Measurements from ENCODE around the gene GJC1.

GJC1 gene

DNA sequence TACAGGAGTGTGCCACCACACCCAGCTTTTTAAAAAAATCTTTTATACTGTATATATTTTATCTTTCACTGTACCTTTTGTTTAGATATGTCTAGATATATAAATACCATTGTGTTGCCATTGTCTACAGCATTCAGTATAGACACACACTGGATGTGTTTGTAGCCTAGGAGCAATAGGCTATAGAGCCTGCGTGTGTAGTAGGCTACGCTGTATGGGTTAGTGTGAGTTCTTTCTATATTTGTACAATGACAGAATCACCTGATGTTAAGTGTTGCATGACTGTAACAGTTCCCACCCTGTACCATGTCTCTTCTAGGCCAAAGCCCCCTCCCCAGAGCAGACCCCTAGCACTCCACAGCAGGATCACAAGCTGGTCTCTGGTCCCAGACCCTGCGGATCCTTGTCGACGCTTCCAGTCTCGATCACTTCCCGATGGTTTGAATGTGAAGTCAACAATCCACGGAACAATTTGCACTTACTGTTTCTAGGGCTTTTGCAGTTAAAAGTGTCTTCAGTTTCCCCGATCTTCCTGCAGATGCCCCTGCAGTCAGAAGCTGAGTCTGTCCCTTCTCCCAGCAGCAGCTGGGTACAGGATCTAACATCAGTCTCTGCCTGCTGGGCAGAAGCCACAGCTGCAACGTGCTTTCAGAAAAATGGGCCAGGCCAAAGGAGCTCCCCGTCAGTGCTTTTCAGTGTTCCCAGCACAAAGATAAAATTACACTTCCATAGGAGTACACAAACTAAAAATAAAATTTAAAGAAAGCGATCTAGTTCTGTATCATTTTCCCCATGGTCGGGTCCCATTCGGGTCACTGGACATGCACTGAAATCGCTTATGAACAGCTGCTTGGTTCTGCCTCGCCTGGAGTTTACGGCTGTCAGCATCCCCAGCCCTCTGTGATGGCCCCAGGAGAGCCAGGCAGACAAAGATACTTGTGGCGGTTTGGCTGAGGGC lies 35.9 kb downstream of the GJC1 start:
- Histone ChIP-seq H3K4me2 (ENCODE audit: low read depth, low read length, poor library complexity, severe bottlenecking) (no peak overlapping the region), H3K27me3 (ENCODE audit: low read length) (no peaks in the 10 kb centered on the region), H4K20me1 (ENCODE audit: low read depth, low read length) (no peaks in the 10 kb centered on the region), H3F3A (ENCODE audit: insufficient read depth) (0 out of 2 replicates have a peak, but pooled peaks cover 6% of the 10 kb centered on the region), H3K27ac (ENCODE audit: low read depth, low read length) (no peak overlapping the region), H3K4me3 (ENCODE audit: insufficient read depth, low read length, poor library complexity, severe bottlenecking) (no peak overlapping the region), H3K9ac (ENCODE audit: low read length) (no peak overlapping the region), H3K79me2 (ENCODE audit: insufficient read depth, low read length) (no peaks in the 10 kb centered on the region), H2AFZ (ENCODE audit: low read depth, low read length, severe bottlenecking) (no peak overlapping the region), H3K36me3 (ENCODE audit: low read length) (no peaks in the 10 kb centered on the region), H3K9me3 (ENCODE audit: insufficient read depth, low read length) (no peaks in the 10 kb centered on the region), H3K9me2 (replicated peaks; ENCODE audit: insufficient read depth, low read length) (no peaks in the 10 kb centered on the region)
- no peak for TF ChIP-seq EZH2phosphoT487 (conservative IDR thresholded peaks at IDR 0.05; ENCODE audit: low read length)
- TF ChIP-seq, protein P1, sequence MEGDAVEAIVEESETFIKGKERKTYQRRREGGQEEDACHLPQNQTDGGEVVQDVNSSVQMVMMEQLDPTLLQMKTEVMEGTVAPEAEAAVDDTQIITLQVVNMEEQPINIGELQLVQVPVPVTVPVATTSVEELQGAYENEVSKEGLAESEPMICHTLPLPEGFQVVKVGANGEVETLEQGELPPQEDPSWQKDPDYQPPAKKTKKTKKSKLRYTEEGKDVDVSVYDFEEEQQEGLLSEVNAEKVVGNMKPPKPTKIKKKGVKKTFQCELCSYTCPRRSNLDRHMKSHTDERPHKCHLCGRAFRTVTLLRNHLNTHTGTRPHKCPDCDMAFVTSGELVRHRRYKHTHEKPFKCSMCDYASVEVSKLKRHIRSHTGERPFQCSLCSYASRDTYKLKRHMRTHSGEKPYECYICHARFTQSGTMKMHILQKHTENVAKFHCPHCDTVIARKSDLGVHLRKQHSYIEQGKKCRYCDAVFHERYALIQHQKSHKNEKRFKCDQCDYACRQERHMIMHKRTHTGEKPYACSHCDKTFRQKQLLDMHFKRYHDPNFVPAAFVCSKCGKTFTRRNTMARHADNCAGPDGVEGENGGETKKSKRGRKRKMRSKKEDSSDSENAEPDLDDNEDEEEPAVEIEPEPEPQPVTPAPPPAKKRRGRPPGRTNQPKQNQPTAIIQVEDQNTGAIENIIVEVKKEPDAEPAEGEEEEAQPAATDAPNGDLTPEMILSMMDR (IDR thresholded peaks at IDR 0.05; ENCODE audit: insufficient read depth, low read length, poor library complexity, severe bottlenecking) = no peak

DNA sequence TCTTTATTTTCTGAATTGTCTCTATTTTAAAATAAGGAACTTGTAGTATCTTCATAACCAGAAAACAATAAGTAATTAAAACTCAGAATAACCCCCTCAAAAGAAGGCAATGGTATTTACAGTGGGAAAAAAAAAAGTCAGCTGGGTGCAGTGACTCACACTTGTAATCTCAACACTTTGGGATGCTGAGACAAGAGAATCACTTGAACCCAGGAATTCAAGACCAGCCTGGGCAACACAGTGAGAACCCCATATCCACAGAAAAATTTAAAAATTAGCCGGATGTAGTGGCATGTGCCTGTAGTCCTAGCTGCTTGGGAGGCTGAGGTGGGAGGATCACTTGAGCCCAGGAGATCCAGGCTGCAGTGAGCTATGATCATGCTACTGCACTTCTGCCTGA lies 37.8 kb downstream of the GJC1 start:
- Histone ChIP-seq H3K9me2 (replicated peaks; ENCODE audit: insufficient read depth, low read length) (no peaks in the 10 kb centered on the region), H3K79me2 (ENCODE audit: insufficient read depth, low read length) (no peaks in the 10 kb centered on the region), H3K4me3 (ENCODE audit: insufficient read depth, low read length, poor library complexity, severe bottlenecking) (no peak overlapping the region), H2AFZ (ENCODE audit: low read depth, low read length, severe bottlenecking) (no peak overlapping the region), H3K9ac (ENCODE audit: low read length) (no peak overlapping the region), H3F3A (ENCODE audit: insufficient read depth) (0 out of 2 replicates have a peak, but pooled peaks cover 6% of the 10 kb centered on the region), H3K9me3 (ENCODE audit: insufficient read depth, low read length) (no peaks in the 10 kb centered on the region), H3K27ac (ENCODE audit: low read depth, low read length) (no peak overlapping the region), H3K27me3 (ENCODE audit: low read length) (no peaks in the 10 kb centered on the region), H3K36me3 (ENCODE audit: low read length) (no peaks in the 10 kb centered on the region), H3K4me2 (ENCODE audit: low read depth, low read length, poor library complexity, severe bottlenecking) (no peak overlapping the region), H4K20me1 (ENCODE audit: low read depth, low read length) (no peaks in the 10 kb centered on the region)
- no peak for TF ChIP-seq EZH2phosphoT487 (conservative IDR thresholded peaks at IDR 0.05; ENCODE audit: low read length)
- TF ChIP-seq, protein P1 (IDR thresholded peaks at IDR 0.05; ENCODE audit: insufficient read depth, low read length, poor library complexity, severe bottlenecking) = no peak

DNA sequence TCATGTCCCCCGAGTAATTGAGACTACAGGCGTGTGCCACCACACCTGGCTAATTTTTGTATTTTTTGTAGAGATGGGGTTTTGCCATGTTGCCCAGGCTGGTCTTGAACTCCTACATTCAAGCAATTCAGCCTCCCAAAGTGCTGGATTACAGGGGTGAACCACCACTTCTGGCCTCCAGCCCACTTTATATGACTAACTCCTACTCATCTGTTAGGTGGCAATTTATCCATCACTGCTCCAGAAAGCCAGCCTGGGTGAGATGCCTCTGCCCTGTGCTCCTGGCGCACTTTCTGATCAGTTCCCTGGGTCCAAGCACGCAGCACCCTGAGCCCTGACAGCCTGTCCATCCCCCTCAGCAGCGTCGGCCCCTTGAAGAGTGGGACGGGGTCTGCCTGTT lies 41.9 kb downstream of the GJC1 start:
- no peak overlapping the region for H3K9ac ChIP-seq (ENCODE audit: low read length)
- 0 out of 2 replicates have a peak, but pooled peaks cover 6% of the 10 kb centered on the region for H3F3A ChIP-seq (ENCODE audit: insufficient read depth)
- H3K4me3 ChIP-seq (ENCODE audit: insufficient read depth, low read length, poor library complexity, severe bottlenecking) = no peak overlapping the region
- H3K27ac ChIP-seq (ENCODE audit: low read depth, low read length) = no peak overlapping the region
- no peaks in the 10 kb centered on the region for H3K79me2 ChIP-seq (ENCODE audit: insufficient read depth, low read length)
- H4K20me1 ChIP-seq (ENCODE audit: low read depth, low read length) = no peaks in the 10 kb centered on the region
- no peak overlapping the region for H2AFZ ChIP-seq (ENCODE audit: low read depth, low read length, severe bottlenecking)
- no peaks in the 10 kb centered on the region for H3K9me3 ChIP-seq (ENCODE audit: insufficient read depth, low read length)
- no peaks in the 10 kb centered on the region for H3K9me2 ChIP-seq (replicated peaks; ENCODE audit: insufficient read depth, low read length)
- no peak overlapping the region for H3K4me2 ChIP-seq (ENCODE audit: low read depth, low read length, poor library complexity, severe bottlenecking)
- no peaks in the 10 kb centered on the region for H3K27me3 ChIP-seq (ENCODE audit: low read length)
- no peaks in the 10 kb centered on the region for H3K36me3 ChIP-seq (ENCODE audit: low read length)
- no peak for TF ChIP-seq EZH2phosphoT487 (conservative IDR thresholded peaks at IDR 0.05; ENCODE audit: low read length)
- TF ChIP-seq, protein P1 (IDR thresholded peaks at IDR 0.05; ENCODE audit: insufficient read depth, low read length, poor library complexity, severe bottlenecking) = no peak
